Measurements from ENCODE around the gene ZNF670.

ZNF670 gene

GRCh38 chr1:247060771-247061170 is 17.8 kb downstream of the ZNF670 start:
- Histone ChIP-seq H3K9me3 (peaks cover 2% of the 10 kb centered on the region; the same call in 1 of the 2 replicates), H3K4me1 (no peaks in the 10 kb centered on the region), H3K27me3 (no peaks in the 10 kb centered on the region), H3K4me3 (ENCODE audit: low read depth, low read length) (no peak overlapping the region), H3K36me3 (no peaks in the 10 kb centered on the region)
- TF ChIP-seq CTCF (IDR thresholded peaks at IDR 0.05; ENCODE audit: low read depth, low read length): no peak
- DNase-seq: no peak

GRCh38 chr1:247056071-247056470 is 22.5 kb downstream of the ZNF670 start:
- TF ChIP-seq CTCF (IDR thresholded peaks at IDR 0.05; ENCODE audit: low read depth, low read length): no peak
- no peaks in the 10 kb centered on the region for H3K4me1 ChIP-seq
- no peak overlapping the region for H3K4me3 ChIP-seq (ENCODE audit: low read depth, low read length)
- H3K9me3 ChIP-seq: peaks cover 8% of the 10 kb centered on the region; the same call in 1 of the 2 replicates
- H3K36me3 ChIP-seq: no peaks in the 10 kb centered on the region
- H3K27me3 ChIP-seq: no peaks in the 10 kb centered on the region
- DNase-seq: no peak

GRCh38 chr1:247054992-247055415 is 23.6 kb downstream of the ZNF670 start:
- Histone ChIP-seq H3K9me3 (peaks cover 8% of the 10 kb centered on the region; the same call in 1 of the 2 replicates), H3K4me1 (no peaks in the 10 kb centered on the region), H3K4me3 (ENCODE audit: low read depth, low read length) (no peak overlapping the region), H3K36me3 (no peaks in the 10 kb centered on the region), H3K27me3 (no peaks in the 10 kb centered on the region)
- no peak for TF ChIP-seq CTCF (IDR thresholded peaks at IDR 0.05; ENCODE audit: low read depth, low read length)
- DNase-seq: no peak

GRCh38 chr1:247047702-247048101 is 30.9 kb downstream of the ZNF670 start:
- H3K27me3 ChIP-seq: no peaks in the 10 kb centered on the region
- peaks cover 2% of the 10 kb centered on the region for H3K9me3 ChIP-seq
- no peak for TF ChIP-seq CTCF (IDR thresholded peaks at IDR 0.05; ENCODE audit: low read depth, low read length)
- no peaks in the 10 kb centered on the region for H3K36me3 ChIP-seq
- DNase-seq: no peak
- H3K4me3 ChIP-seq (ENCODE audit: low read depth, low read length): no peak overlapping the region
- no peaks in the 10 kb centered on the region for H3K4me1 ChIP-seq

- TF ChIP-seq CTCF (IDR thresholded peaks at IDR 0.05; ENCODE audit: low read depth, low read length): no peak
- Histone ChIP-seq H3K4me1 (no peaks in the 10 kb centered on the region), H3K4me3 (ENCODE audit: low read depth, low read length) (no peak overlapping the region), H3K36me3 (no peaks in the 10 kb centered on the region), H3K27me3 (no peaks in the 10 kb centered on the region), H3K9me3 (peaks cover 3% of the 10 kb centered on the region)
- DNase-seq: no peak
Measured at GRCh38 chr1:247047260-247047659, 31.4 kb downstream of the ZNF670 start.

- H3K9me3 ChIP-seq: peaks cover 5% of the 10 kb centered on the region
- H3K36me3 ChIP-seq: peaks cover 7% of the 10 kb centered on the region
- no peaks in the 10 kb centered on the region for H3K4me1 ChIP-seq
- no peaks in the 10 kb centered on the region for H3K27me3 ChIP-seq
- no peak overlapping the region for H3K4me3 ChIP-seq (ENCODE audit: low read depth, low read length)
- no peak for DNase-seq
- peak; percentile 14; the same call in 1 of the 2 replicates for TF ChIP-seq CTCF (IDR thresholded peaks at IDR 0.05; ENCODE audit: low read depth, low read length)
Measured at GRCh38 chr1:247043406-247043805, 35.2 kb downstream of the ZNF670 start.

Measured in BE2C (cell line).